Endothelial cell of umbilical vein (primary cell): ENCODE measurements around the gene DLAT. TPM values are rescaled to one million over a fixed set of nuclear protein-coding genes. Genes with fewer than 3 reads are reported as not detected.

Experiments
- BruUV-seq: library from RNA; stranded (reverse); fragments of 400-500 nt; replicated peaks from 2 replicates; lab custom pipeline; 2021; lab: Mats Ljungman, UMichigan
- CTCF ChIA-PET: fragments of 300-600, 350-600 bp; sonication (Branson Sonifier 250); formaldehyde crosslinking; loops from one replicate; lab custom pipeline; 2021; ENCODE audit warnings: antibody characterized with exemption, inconsistent platforms; lab: Charles Lee
- POLR2A ChIA-PET: fragments of 300-600, 350-600 bp; sonication (Branson Sonifier 250); formaldehyde crosslinking; loops from one replicate; lab custom pipeline; 2021; ENCODE audit warnings: antibody characterized with exemption, inconsistent platforms; lab: Charles Lee
- DNase-seq: peaks from one replicate; pipeline ENCODE4 v3.0.0-alpha.2; 2011; ENCODE audit warnings: low read depth, low spot score
- FAIRE-seq: peaks from 2 replicates; lab custom pipeline; 2011; peaks lifted over from hg19 to GRCh38; lab: Jason Lieb, UNC
- H2AFZ ChIP-seq: 2 replicates; pipeline ENCODE4 v1.6.0; 2012; ENCODE audit warnings: low read depth, low read length, control low read depth, inconsistent platforms
- H3K27ac ChIP-seq: 2 replicates; pipeline ENCODE4 v1.5.1; 2011; ENCODE audit warnings: low read depth, mild to moderate bottlenecking, control low read depth, low read length, moderate library complexity; ENCODE audit not compliant: insufficient read depth
- H3K27me3 ChIP-seq, 2 experiments: 2 replicates each; pipeline versions ENCODE4 v1.6.0 to v1.6.1; 2011; ENCODE audit warnings: low read length in 2 of 2, mixed read lengths in 1 of 2; ENCODE audit not compliant: control insufficient read depth in 2 of 2, insufficient read depth in 2 of 2
- H3K36me3 ChIP-seq, 2 experiments: 2 replicates in 1 of 2; 3 replicates in 1 of 2; pipeline ENCODE4 v1.5.1; 2011; ENCODE audit warnings: low read length in 2 of 2, mild to moderate bottlenecking in 1 of 2, moderate library complexity in 1 of 2; ENCODE audit not compliant: control insufficient read depth in 2 of 2, insufficient read depth in 2 of 2; ENCODE audit errors: extremely low read depth in 1 of 2
- H3K4me1 ChIP-seq: 3 replicates; pipeline ENCODE4 v1.5.1; 2011; ENCODE audit warnings: mild to moderate bottlenecking, low read length; ENCODE audit not compliant: control insufficient read depth, insufficient read depth; ENCODE audit errors: extremely low read depth
- H3K4me2 ChIP-seq: 2 replicates; pipeline ENCODE4 v1.6.1; 2011; ENCODE audit warnings: low read length, control low read depth, mixed read lengths; ENCODE audit not compliant: insufficient read depth
- H3K4me3 ChIP-seq, 3 experiments: fragments of 200-600 bp in 1 of 3; sonication (generic), shearing (Covaris generic) in 1 of 3; replicated peaks in 1 of 3; 2 replicates each; pipeline ENCODE4 v1.5.1; 2011 to 2016; ENCODE audit warnings: control low read depth in 3 of 3, low read length in 3 of 3, mild to moderate bottlenecking in 2 of 3, inconsistent platforms in 1 of 3, low read depth in 1 of 3, moderate library complexity in 1 of 3; ENCODE audit not compliant: insufficient read depth in 1 of 3
- H3K79me2 ChIP-seq: 2 replicates; pipeline ENCODE4 v1.6.0; 2012; ENCODE audit warnings: low read length, inconsistent platforms; ENCODE audit not compliant: control insufficient read depth, insufficient read depth
- H3K9ac ChIP-seq: replicated peaks from 2 replicates; pipeline ENCODE3; 2011; ENCODE audit warnings: low read length, control low read depth; ENCODE audit not compliant: insufficient read depth; ENCODE audit errors: extremely low read depth
- H3K9me1 ChIP-seq: replicated peaks from 3 replicates; pipeline ENCODE4 v1.6.0; 2011; ENCODE audit warnings: mild to moderate bottlenecking, low read length; ENCODE audit not compliant: control insufficient read depth, insufficient read depth; ENCODE audit errors: extremely low read depth
- H3K9me3 ChIP-seq: replicated peaks from 2 replicates; pipeline ENCODE4 v1.5.1; 2012; ENCODE audit warnings: low read length, inconsistent platforms; ENCODE audit not compliant: control insufficient read depth, insufficient read depth
- H4K20me1 ChIP-seq: replicated peaks from 2 replicates; pipeline ENCODE3; 2011; ENCODE audit warnings: mild to moderate bottlenecking, low read length; ENCODE audit not compliant: control insufficient read depth, insufficient read depth; ENCODE audit errors: extremely low read depth
- CTCF ChIP-seq, 2 donors: IDR thresholded peaks; 1 replicate in 1 of 2; 2 replicates in 1 of 2; pipeline ENCODE4 v1.5.1; 2011; ENCODE audit warnings: low read length in 2 of 2, mild to moderate bottlenecking in 2 of 2, moderate library complexity in 2 of 2, control low read depth in 1 of 2, inconsistent platforms in 1 of 2, low read depth in 1 of 2; ENCODE audit not compliant: insufficient read depth in 1 of 2; ENCODE audit errors: extremely low read depth in 1 of 2
- EZH2 ChIP-seq: IDR thresholded peaks from 2 replicates; pipeline ENCODE4 v1.6.1; 2012; ENCODE audit warnings: borderline replicate concordance, low read depth, mild to moderate bottlenecking, moderate library complexity, low read length, inconsistent platforms; ENCODE audit not compliant: severe bottlenecking
- FOS ChIP-seq: IDR thresholded peaks from 2 replicates; pipeline ENCODE4 v1.6.1; 2011; ENCODE audit warnings: mild to moderate bottlenecking, low read length, moderate library complexity, borderline replicate concordance; ENCODE audit not compliant: insufficient read depth
- GATA2 ChIP-seq: IDR thresholded peaks from 2 replicates; pipeline ENCODE4 v1.7.0; 2011; ENCODE audit warnings: low read depth, mild to moderate bottlenecking, moderate library complexity, mixed read lengths, low read length; ENCODE audit not compliant: insufficient read length, insufficient read depth
- JUN ChIP-seq: IDR thresholded peaks from 2 replicates; pipeline ENCODE4 v1.6.1; 2011; ENCODE audit warnings: borderline replicate concordance, low read depth; ENCODE audit not compliant: insufficient read length, insufficient read depth
- MYC ChIP-seq: IDR thresholded peaks from one replicate; pipeline ENCODE4 v1.6.1; 2011; ENCODE audit warnings: mild to moderate bottlenecking, low read depth, low read length
- POLR2A ChIP-seq: IDR thresholded peaks from 2 replicates; pipeline ENCODE4 v1.6.1; 2012; ENCODE audit warnings: low read depth, mild to moderate bottlenecking, control low read depth, low read length
- POLR2AphosphoS5 ChIP-seq: IDR thresholded peaks from 2 replicates; pipeline ENCODE4 v1.6.1; 2012; ENCODE audit warnings: low read depth, mild to moderate bottlenecking, control low read depth, low read length, moderate library complexity; ENCODE audit not compliant: insufficient read depth
- dilution Hi-C: fragments of 300-500 bp; cut with MboI; formaldehyde crosslinking; loops from one replicate; pipeline ENCODE4 v1.15.0; 2019; ENCODE audit warnings: low sequenced_read_pairs; ENCODE audit not compliant: extremely low pct_ligation_motif_present
- intact Hi-C: fragments of 100-400 bp; cut with micrococcal nuclease; formaldehyde crosslinking; loops from one replicate; pipeline ENCODE4 v1.10.0; 2022
- polyA plus RNA-seq, 4 experiments: library from polyadenylated mRNA; depleted of rRNA in 3 of 4; stranded (reverse) in 3 of 4; unstranded in 1 of 4; fragments of >200 nt; gene quantifications; 2 replicates each; pipeline versions ENCODE4 v1.2.1 to v1.2.3, GENCODE V29; 2011 to 2012; ENCODE audit warnings: missing spikeins in 1 of 4
- total RNA-seq: library from RNA; stranded (reverse); gene quantifications from 2 replicates; pipeline ENCODE4 v1.2.3, GENCODE V29; 2021
- TF ChIP-seq, protein P1 (sequence below): IDR thresholded peaks from 2 replicates; pipeline ENCODE4 v1.6.1; 2011; ENCODE audit not compliant: insufficient read depth, insufficient read length

DLAT gene
- total and polyA plus RNA-seq, 2 donors (not counting 3 experiments of a cell fraction or from before 2014, with no cell fraction given) = 13.3 to 41.3 TPM

GRCh38 chr11:111983187-111983986, 41.8 kb upstream of the DLAT start:
- no peak overlapping the region for H3K27ac ChIP-seq
- CTCF ChIA-PET = interaction anchor here (0.8 to 13.5 kb wide), 8 partner anchors 10 to 396 kb away, joined by 3 to 407 read pairs (median 16); no protein-coding TSS in a partner anchor
- H2AFZ ChIP-seq = no peak overlapping the region
- H3K36me3 ChIP-seq = peaks cover 13 to 22% of the 10 kb centered on the region in 2 experiments
- H3K9ac ChIP-seq = no peak overlapping the region
- peaks cover 6% of the 10 kb centered on the region for H3K4me1 ChIP-seq
- peak; percentile 40 for DNase-seq
- dilution Hi-C loops (no loop called here), intact Hi-C loops (no loop called here)
- BruUV-seq = no TSS peak
- TF ChIP-seq FOS = no peak
- TF ChIP-seq, protein P1, sequence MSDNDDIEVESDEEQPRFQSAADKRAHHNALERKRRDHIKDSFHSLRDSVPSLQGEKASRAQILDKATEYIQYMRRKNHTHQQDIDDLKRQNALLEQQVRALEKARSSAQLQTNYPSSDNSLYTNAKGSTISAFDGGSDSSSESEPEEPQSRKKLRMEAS = no peak
- no peak for TF ChIP-seq POLR2AphosphoS5
- no peak for TF ChIP-seq EZH2
- TF ChIP-seq CTCF (IDR thresholded peaks at IDR 0.05; ENCODE audit: extremely low read depth in 1 of 2, insufficient read depth in 1 of 2, low read depth in 1 of 2, low read length in 2 of 2) = no peak
- no peak for TF ChIP-seq MYC
- TF ChIP-seq POLR2A = no peak
- TF ChIP-seq GATA2 = no peak
- TF ChIP-seq JUN = no peak
- no peak overlapping the region for H3K4me3 ChIP-seq
- H3K79me2 ChIP-seq = peaks cover 4% of the 10 kb centered on the region
- POLR2A ChIA-PET = no interaction called here
- no peaks in the 10 kb centered on the region for H3K27me3 ChIP-seq
- FAIRE-seq = no peak
- H3K9me3 ChIP-seq = no peaks in the 10 kb centered on the region
- H3K4me2 ChIP-seq = no peak overlapping the region
- H4K20me1 ChIP-seq = no peaks in the 10 kb centered on the region
- no peaks in the 10 kb centered on the region for H3K9me1 ChIP-seq
